ENCODE results near the gene CDC42EP4. TPM values are rescaled to one million over a fixed set of nuclear protein-coding genes. Genes with fewer than 3 reads are reported as not detected.

Gene CDC42EP4
- total RNA-seq, 1 experiment from 2014 or later, result 11.0 TPM

DNA sequence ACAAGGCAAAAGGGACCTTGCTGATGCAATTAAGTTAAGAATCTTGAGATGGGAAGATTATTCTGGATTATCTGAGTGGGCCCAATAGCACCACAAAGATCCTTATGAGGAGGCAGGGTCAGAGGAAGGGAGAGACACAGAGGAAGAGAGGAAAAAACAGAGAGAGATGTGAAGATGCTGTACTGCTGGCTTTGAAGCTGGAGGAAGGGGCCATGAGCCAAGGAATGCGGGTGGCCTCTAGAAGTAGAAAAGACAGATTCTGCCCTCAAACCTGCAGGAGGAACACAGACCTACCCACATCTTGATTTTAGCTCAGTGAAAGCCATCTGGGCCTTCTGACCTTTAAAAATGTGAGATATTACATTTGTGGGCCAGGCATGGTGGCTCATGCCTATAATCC, 42.0 kb downstream of the CDC42EP4 start:
- intact Hi-C loops (cut with micrococcal nuclease), result no loop called here

GRCh38 chr17:73269329-73269615, 42.5 kb downstream of the CDC42EP4 start:
- Mint-ChIP-seq H3K36me3 (ENCODE audit: insufficient read depth, unreplicated experiment) (no peaks in the 10 kb centered on the region), H3K4me1 (ENCODE audit: insufficient read depth, unreplicated experiment) (no peaks in the 10 kb centered on the region), H3K27me3 (ENCODE audit: insufficient read depth, unreplicated experiment) (no peaks in the 10 kb centered on the region), H3K4me3 (ENCODE audit: unreplicated experiment) (no peak overlapping the region), H3K9me3 (ENCODE audit: unreplicated experiment) (no peaks in the 10 kb centered on the region), H3K27ac (ENCODE audit: low read depth, unreplicated experiment) (no peak overlapping the region)
- intact Hi-C loops (cut with micrococcal nuclease), result no loop called here
- TF ChIP-seq CTCF (IDR thresholded peaks at IDR 0.05; ENCODE audit: unreplicated experiment), result no peak
- POLR2A ChIA-PET, result no interaction called here
- DNase-seq (ENCODE audit: unreplicated experiment), result no peak
- no TSS peak for BruUV-seq (replicated peaks)
- CTCF ChIA-PET, result interaction anchor here (0.6 kb wide), 1 partner anchor 55 kb away, joined by 3 read pairs; no protein-coding TSS in a partner anchor

More for the DNA sequence above, 42.0 kb downstream of the CDC42EP4 start:
- ChIA-PET POLR2A (no interaction called here), CTCF (interaction anchor here (0.6 to 2.6 kb wide), 2 partner anchors 100 to 546 kb away, joined by 3 to 15 read pairs; no protein-coding TSS in a partner anchor)
- no peak for TF ChIP-seq CTCF (IDR thresholded peaks at IDR 0.05; ENCODE audit: unreplicated experiment)
- H3K36me3 Mint-ChIP-seq (ENCODE audit: insufficient read depth, unreplicated experiment), result no peaks in the 10 kb centered on the region
- no peaks in the 10 kb centered on the region for H3K4me1 Mint-ChIP-seq (ENCODE audit: insufficient read depth, unreplicated experiment)
- no peaks in the 10 kb centered on the region for H3K9me3 Mint-ChIP-seq (ENCODE audit: unreplicated experiment)
- no peak overlapping the region for H3K27ac Mint-ChIP-seq (ENCODE audit: low read depth, unreplicated experiment)
- no peaks in the 10 kb centered on the region for H3K27me3 Mint-ChIP-seq (ENCODE audit: insufficient read depth, unreplicated experiment)
- H3K4me3 Mint-ChIP-seq (ENCODE audit: unreplicated experiment), result no peak overlapping the region
- no TSS peak for BruUV-seq (replicated peaks)
- no peak for DNase-seq (ENCODE audit: unreplicated experiment)

DNA sequence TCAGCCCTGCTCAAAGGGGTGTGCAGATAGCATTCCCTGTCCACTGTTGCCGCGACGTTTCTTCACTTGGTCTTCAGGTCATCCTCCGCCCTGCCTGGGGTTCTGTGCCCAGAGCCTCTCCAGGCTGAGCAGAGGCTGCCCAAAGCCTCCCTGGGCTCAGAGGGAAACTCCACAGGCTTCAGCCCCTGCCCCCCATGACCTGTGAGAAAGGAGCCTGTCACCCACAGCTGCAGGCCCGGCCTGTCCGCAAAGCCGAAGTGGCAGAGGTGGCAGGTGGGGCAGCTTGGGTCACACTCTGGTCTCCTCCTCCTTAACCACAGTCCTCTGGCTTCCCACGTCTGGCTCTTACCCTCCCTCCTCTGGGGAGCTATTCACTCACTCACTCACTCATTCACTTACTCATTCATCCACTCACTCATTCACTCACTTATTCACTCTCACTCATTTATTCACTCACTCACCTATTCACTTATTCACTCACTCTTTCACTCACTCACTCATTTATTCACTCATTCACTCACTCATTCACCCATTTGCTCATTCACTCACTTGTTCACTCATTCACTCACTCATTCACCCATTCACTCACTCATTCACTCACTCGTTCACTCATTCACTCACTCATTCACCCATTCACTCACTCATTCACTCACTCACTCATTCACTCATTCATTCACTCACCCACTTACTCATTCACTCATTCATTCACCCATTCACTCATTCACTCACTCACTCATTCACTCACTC, 43.0 kb downstream of the CDC42EP4 start:
- no peaks in the 10 kb centered on the region for H3K4me1 Mint-ChIP-seq (ENCODE audit: insufficient read depth, unreplicated experiment)
- H3K4me3 Mint-ChIP-seq (ENCODE audit: unreplicated experiment), result no peak overlapping the region
- H3K36me3 Mint-ChIP-seq (ENCODE audit: insufficient read depth, unreplicated experiment), result no peaks in the 10 kb centered on the region
- ChIA-PET CTCF (interaction anchor here (0.6 to 1.4 kb wide), 7 partner anchors 10 to 543 kb away, joined by 3 to 6 read pairs (median 3); no protein-coding TSS in a partner anchor), POLR2A (interaction anchor here (1.2 to 1.6 kb wide), 2 partner anchors 73 to 87 kb away, joined by 3 to 4 read pairs; no protein-coding TSS in a partner anchor)
- TF ChIP-seq CTCF (IDR thresholded peaks at IDR 0.05; ENCODE audit: unreplicated experiment), result no peak
- H3K9me3 Mint-ChIP-seq (ENCODE audit: unreplicated experiment), result no peaks in the 10 kb centered on the region
- DNase-seq (ENCODE audit: unreplicated experiment), result no peak
- no peak overlapping the region for H3K27ac Mint-ChIP-seq (ENCODE audit: low read depth, unreplicated experiment)
- H3K27me3 Mint-ChIP-seq (ENCODE audit: insufficient read depth, unreplicated experiment), result no peaks in the 10 kb centered on the region
- intact Hi-C loops (cut with micrococcal nuclease), result no loop called here
- BruUV-seq (replicated peaks), result no TSS peak

GRCh38 chr17:73267648-73268537, 43.9 kb downstream of the CDC42EP4 start:
- Mint-ChIP-seq H3K4me1 (ENCODE audit: insufficient read depth, unreplicated experiment) (no peaks in the 10 kb centered on the region), H3K27me3 (ENCODE audit: insufficient read depth, unreplicated experiment) (no peaks in the 10 kb centered on the region), H3K36me3 (ENCODE audit: insufficient read depth, unreplicated experiment) (no peaks in the 10 kb centered on the region), H3K27ac (ENCODE audit: low read depth, unreplicated experiment) (no peak overlapping the region), H3K9me3 (ENCODE audit: unreplicated experiment) (no peaks in the 10 kb centered on the region), H3K4me3 (ENCODE audit: unreplicated experiment) (no peak overlapping the region)
- ChIA-PET CTCF (interaction anchor here (0.8 to 1.4 kb wide), 6 partner anchors 10 to 543 kb away, joined by 3 to 6 read pairs (median 3); no protein-coding TSS in a partner anchor), POLR2A (interaction anchor here (1.2 to 1.6 kb wide), 2 partner anchors 74 to 88 kb away, joined by 3 to 4 read pairs; no protein-coding TSS in a partner anchor)
- no peak for TF ChIP-seq CTCF (IDR thresholded peaks at IDR 0.05; ENCODE audit: unreplicated experiment)
- no peak for DNase-seq (ENCODE audit: unreplicated experiment)
- intact Hi-C loops (cut with micrococcal nuclease), result no loop called here
- BruUV-seq (replicated peaks), result no TSS peak

Data from MCF 10A (cell line).